NCI-H2196 (cell line): ENCODE measurements around the gene CCDC154.

ENCODE experiments used
- DNase-seq: peaks from one replicate; lab custom pipeline; 2025; ENCODE audit not compliant: unreplicated experiment; lab: John Stamatoyannopoulos, UW

Gene CCDC154

GRCh38 chr16:1397779-1398178 lies 46.6 kb downstream of the CCDC154 start:
- no peak for DNase-seq

GRCh38 chr16:1395444-1396031 lies 48.8 kb downstream of the CCDC154 start:
- DNase-seq = no peak

GRCh38 chr16:1394367-1394951 lies 49.9 kb downstream of the CCDC154 start:
- DNase-seq = no peak

DNA sequence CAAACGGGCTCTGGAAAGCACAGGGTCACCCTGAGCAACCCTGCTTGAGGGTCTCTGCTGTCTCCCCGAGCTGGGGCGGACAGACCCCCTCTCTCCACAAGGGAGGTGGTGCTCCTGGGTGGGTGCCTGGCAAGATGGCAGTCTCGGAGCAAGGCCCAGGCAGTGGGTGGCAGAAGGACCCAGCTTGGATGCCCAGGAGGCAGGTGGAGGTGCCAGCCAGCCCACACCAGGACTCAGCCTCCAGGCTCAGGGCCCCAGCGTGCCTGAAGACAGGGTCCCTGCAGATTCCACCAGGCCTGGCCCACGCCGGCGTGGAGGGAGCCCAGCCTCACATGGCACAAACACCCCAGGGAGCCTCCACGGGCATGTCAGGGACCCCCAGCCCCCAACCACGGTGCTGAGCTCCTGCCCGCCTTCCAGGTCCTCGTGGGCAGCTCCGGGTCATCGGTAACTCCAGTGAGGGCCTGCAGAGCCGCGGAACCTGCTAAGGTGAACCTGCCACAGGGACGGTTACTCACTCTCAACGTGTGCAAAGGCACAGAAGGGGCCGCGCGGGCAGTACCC lies 50.7 kb downstream of the CCDC154 start:
- no peak for DNase-seq

DNA sequence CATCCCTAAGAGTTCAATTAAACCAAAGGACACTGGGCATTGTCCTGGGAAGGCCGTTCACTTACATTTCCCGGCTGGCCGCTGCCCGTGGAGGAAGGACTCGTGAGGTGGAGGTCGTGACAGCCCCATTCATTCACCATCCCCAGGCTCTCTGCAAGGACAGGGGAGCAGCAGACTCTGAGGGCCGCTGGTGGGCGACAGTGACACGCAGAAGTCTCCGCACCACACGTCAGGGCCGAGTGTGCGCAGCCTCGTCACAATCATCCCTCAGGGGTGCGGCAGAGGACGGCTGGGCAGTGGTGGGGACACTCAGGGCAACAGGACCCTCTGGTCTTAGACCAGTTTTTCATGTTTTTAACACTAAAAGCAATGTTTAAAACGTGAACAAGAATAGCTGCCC lies 51.5 kb downstream of the CCDC154 start:
- DNase-seq = no peak

DNA sequence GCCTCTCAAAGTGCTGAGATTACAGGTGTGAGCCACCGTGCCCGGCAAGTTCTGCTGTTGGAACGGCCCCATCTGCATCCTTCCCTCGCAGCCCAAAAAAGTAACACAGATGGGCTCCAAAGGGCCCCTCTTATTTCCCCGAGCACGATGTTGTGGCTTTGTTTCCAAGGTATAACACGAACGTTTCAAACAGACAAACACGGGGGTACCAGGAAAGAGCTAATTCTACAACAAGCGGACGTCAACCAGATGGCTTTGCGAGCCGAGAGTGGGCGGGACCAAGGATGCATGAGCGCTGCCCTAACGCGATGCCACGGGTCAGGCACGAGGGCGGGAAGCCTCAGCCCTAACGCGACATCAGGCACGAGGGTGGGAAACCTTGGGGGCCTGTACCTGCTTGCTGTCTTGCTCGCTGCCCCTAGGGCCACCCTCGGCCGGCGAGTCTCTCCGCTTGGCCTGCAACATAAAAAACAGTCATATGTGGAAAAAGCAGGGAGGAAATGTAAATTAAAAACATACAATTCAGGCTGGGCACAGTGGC lies 54.0 kb downstream of the CCDC154 start:
- DNase-seq = no peak

DNA sequence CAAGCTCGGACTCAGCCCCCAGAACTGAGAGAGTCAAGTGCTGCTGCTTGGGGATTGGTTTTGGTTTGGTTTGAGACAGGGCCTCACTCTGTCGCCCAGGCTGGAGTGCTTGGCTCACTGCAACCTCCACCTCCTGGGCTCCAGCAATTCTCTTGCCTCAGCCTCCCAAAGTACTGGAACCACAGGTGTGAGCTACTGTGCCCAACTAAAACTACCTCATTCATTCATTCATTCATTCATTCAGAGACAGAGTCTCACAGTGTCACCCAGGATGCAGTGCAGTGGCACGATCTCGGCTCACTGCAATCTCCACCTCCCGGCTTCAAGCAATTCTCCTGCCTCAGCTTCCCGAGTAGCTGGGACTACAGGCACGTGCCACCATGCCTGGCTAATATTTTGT lies 54.6 kb downstream of the CCDC154 start:
- DNase-seq = no peak

- no peak for DNase-seq
Observed at GRCh38 chr16:1387331-1387730, 57.0 kb downstream of the CCDC154 start.

GRCh38 chr16:1385232-1385631 lies 59.1 kb downstream of the CCDC154 start:
- no peak for DNase-seq
